CD8-positive, alpha-beta memory T cell (primary cell): ENCODE results near the gene ACBD5. TPM values are rescaled to one million over a fixed set of nuclear protein-coding genes. Genes with fewer than 3 reads are reported as not detected.

Experiments
- CTCF ChIA-PET: fragments of 350-600 bp; sonication (Branson Sonifier 250); formaldehyde crosslinking; loops from one replicate; lab custom pipeline; 2021; ENCODE audit warnings: antibody characterized with exemption; lab: Charles Lee
- POLR2A ChIA-PET: fragments of 350-600 bp; sonication (Branson Sonifier 250); formaldehyde crosslinking; loops from one replicate; lab custom pipeline; 2021; ENCODE audit warnings: antibody characterized with exemption; lab: Charles Lee
- DNase-seq, 5 donors: peaks; one replicate each; pipeline versions ENCODE4 v3.0.0 to v3.0.0-alpha.2; 2020 to 2022; ENCODE audit warnings: mixed read lengths in 1 of 5
- H3K27ac ChIP-seq: one replicate; pipeline ENCODE4 v1.7.0; 2013; ENCODE audit warnings: low read depth, mild to moderate bottlenecking, low read length, moderate library complexity
- H3K27me3 ChIP-seq: 2 replicates; pipeline ENCODE4 v1.7.0; 2013; ENCODE audit warnings: low read length, mild to moderate bottlenecking; ENCODE audit not compliant: insufficient read depth, poor library complexity, severe bottlenecking
- H3K36me3 ChIP-seq: 2 replicates; pipeline ENCODE4 v1.7.0; 2013; ENCODE audit warnings: mild to moderate bottlenecking, low read length, moderate library complexity; ENCODE audit not compliant: insufficient read depth
- H3K4me1 ChIP-seq: 2 replicates; pipeline ENCODE4 v1.7.0; 2013; ENCODE audit warnings: mild to moderate bottlenecking, low read length, moderate library complexity; ENCODE audit not compliant: insufficient read depth
- H3K4me3 ChIP-seq: 2 replicates; pipeline ENCODE4 v1.7.0; 2013; ENCODE audit warnings: mild to moderate bottlenecking, low read length
- H3K9me3 ChIP-seq: 2 replicates; pipeline ENCODE4 v1.7.0; 2013; ENCODE audit warnings: mild to moderate bottlenecking, low read length
- H3K27ac Mint-ChIP-seq, 8 donors: one replicate each; pipeline ENCODE4 v1.8.0; 2020 to 2021; ENCODE audit warnings: mixed read lengths in 8 of 8, mild to moderate bottlenecking in 6 of 8, inconsistent platforms in 3 of 8, moderate library complexity in 3 of 8
- H3K27me3 Mint-ChIP-seq, 2 donors: one replicate each; pipeline ENCODE4 v1.8.0; 2020 to 2021; ENCODE audit warnings: mixed read lengths in 2 of 2, mild to moderate bottlenecking in 1 of 2, moderate library complexity in 1 of 2
- H3K36me3 Mint-ChIP-seq, 3 donors: one replicate each; pipeline ENCODE4 v1.8.0; 2020 to 2021; ENCODE audit warnings: mixed read lengths in 3 of 3, inconsistent platforms in 1 of 3, mild to moderate bottlenecking in 1 of 3
- H3K4me1 Mint-ChIP-seq, 3 donors: one replicate each; pipeline ENCODE4 v1.8.0; 2020 to 2021; ENCODE audit warnings: mixed read lengths in 3 of 3, inconsistent platforms in 1 of 3, mild to moderate bottlenecking in 1 of 3
- H3K4me3 Mint-ChIP-seq, 7 donors: one replicate each; pipeline ENCODE4 v1.8.0; 2020 to 2021; ENCODE audit warnings: mixed read lengths in 7 of 7, mild to moderate bottlenecking in 6 of 7, moderate library complexity in 4 of 7, inconsistent platforms in 2 of 7
- H3K9me3 Mint-ChIP-seq, 5 donors: one replicate each; pipeline ENCODE4 v1.8.0; 2020 to 2022; ENCODE audit warnings: mixed read lengths in 5 of 5, mild to moderate bottlenecking in 3 of 5, moderate library complexity in 2 of 5, inconsistent platforms in 1 of 5
- polyA plus RNA-seq: library from polyadenylated mRNA; unstranded; fragments of 300-500 nt; fragmentation: Illumina TruSeq; gene quantifications from one replicate; pipeline ENCODE4 v1.2.3, GENCODE V29; 2021
- total RNA-seq, 2 experiments: library from RNA; stranded (reverse); gene quantifications; one replicate each; pipeline ENCODE4 v1.2.3, GENCODE V29; 2021

ACBD5 gene
- total and polyA plus RNA-seq, 3 experiments from 2014 or later: 13.2 to 21.3 (median 19.2) TPM

- peak overlapping the region in 2 of 8 donors; percentile 58 to 72 for H3K27ac Mint-ChIP-seq
- H3K27me3 Mint-ChIP-seq: peaks cover 0 to 1% of the 10 kb centered on the region in 2 donors
- H3K4me3 Mint-ChIP-seq: no peak overlapping the region
- DNase-seq: no peak
- ChIA-PET POLR2A (no interaction called here), CTCF (no interaction called here)
- no peak overlapping the region for H3K4me3 ChIP-seq
- H3K27me3 ChIP-seq: no peaks in the 10 kb centered on the region
- H3K36me3 ChIP-seq: peaks cover 22% of the 10 kb centered on the region
- no peaks in the 10 kb centered on the region for H3K9me3 Mint-ChIP-seq
- peaks cover 0 to 78% (median 11%) of the 10 kb centered on the region in 3 donors for H3K36me3 Mint-ChIP-seq
- no peaks in the 10 kb centered on the region for H3K9me3 ChIP-seq
- peaks cover 20% of the 10 kb centered on the region for H3K4me1 ChIP-seq
- H3K4me1 Mint-ChIP-seq: peaks cover 39 to 62% (median 52%) of the 10 kb centered on the region in 3 donors
- H3K27ac ChIP-seq: no peak overlapping the region
These were observed 92.9 kb downstream of the ACBD5 start for GRCh38 chr10:27147701-27148100.

GRCh38 chr10:27145937-27146336 lies 94.7 kb downstream of the ACBD5 start:
- no peak for DNase-seq
- no peak overlapping the region for H3K27ac ChIP-seq
- H3K36me3 ChIP-seq: peaks cover 32% of the 10 kb centered on the region
- no peaks in the 10 kb centered on the region for H3K27me3 ChIP-seq
- Mint-ChIP-seq H3K27ac (peak overlapping the region in 3 of 8 donors; percentile 17 to 40 (median 17)), H3K4me3 (peak overlapping the region in 1 of 7 donors; percentile 16), H3K27me3 (peaks cover 0 to 1% of the 10 kb centered on the region in 2 donors), H3K4me1 (peaks cover 31 to 46% (median 35%) of the 10 kb centered on the region in 3 donors), H3K36me3 (peaks cover 0 to 79% (median 12%) of the 10 kb centered on the region in 3 donors), H3K9me3 (no peaks in the 10 kb centered on the region)
- peaks cover 8% of the 10 kb centered on the region for H3K4me1 ChIP-seq
- no peak overlapping the region for H3K4me3 ChIP-seq
- H3K9me3 ChIP-seq: no peaks in the 10 kb centered on the region
- ChIA-PET CTCF (interaction anchor here (0.6 to 1.2 kb wide), 2 partner anchors 8 to 396 kb away, joined by 3 to 4 read pairs; partner anchors contain the start of gene YME1L1), POLR2A (interaction anchor here (1.2 kb wide), 1 partner anchor 9 kb away, joined by 4 read pairs; the partner anchor contains the start of genes MASTL and YME1L1)

Other genes with a start within 250 kb of the ACBD5 start
- 1 to 10 TPM; 9.5 to 9.7 TPM for gene ANKRD26, start 140.3 kb downstream of the ACBD5 start, total RNA-seq
- 2.4 TPM for gene ANKRD26, start 140.3 kb downstream of the ACBD5 start, polyA plus RNA-seq
- 100 to 1,000 TPM; 121 to 124 TPM for gene YME1L1, start 86.4 kb downstream of the ACBD5 start, total RNA-seq
- 114 TPM for gene YME1L1, start 86.4 kb downstream of the ACBD5 start, polyA plus RNA-seq
- 10 to 100 TPM; 22.6 to 22.8 TPM for gene MASTL, start 85.4 kb downstream of the ACBD5 start, total RNA-seq
- gene MASTL, start 85.4 kb downstream of the ACBD5 start, polyA plus RNA-seq: 3.4 TPM